ENCODE data around the gene IL34. TPM values are rescaled to one million over a fixed set of nuclear protein-coding genes. Genes with fewer than 3 reads are reported as not detected.

Gene IL34
- total RNA-seq, 2 donors from 2014 or later: 11.9 to 55.6 TPM

- Histone ChIP-seq H3K4me3 (peak overlapping the region; percentile 17), H3K36me3 (no peaks in the 10 kb centered on the region), H3K27ac (no peak overlapping the region), H3K4me1 (ENCODE audit: control insufficient read depth in 1 of 2, low read depth in 2 of 2) (peaks cover 3 to 11% of the 10 kb centered on the region in 2 donors), H3K27me3 (replicated peaks; ENCODE audit: insufficient read depth) (no peaks in the 10 kb centered on the region), H3K9me3 (no peaks in the 10 kb centered on the region)
- no peak for DNase-seq (ENCODE audit: low spot score)
- TF ChIP-seq, protein P1, sequence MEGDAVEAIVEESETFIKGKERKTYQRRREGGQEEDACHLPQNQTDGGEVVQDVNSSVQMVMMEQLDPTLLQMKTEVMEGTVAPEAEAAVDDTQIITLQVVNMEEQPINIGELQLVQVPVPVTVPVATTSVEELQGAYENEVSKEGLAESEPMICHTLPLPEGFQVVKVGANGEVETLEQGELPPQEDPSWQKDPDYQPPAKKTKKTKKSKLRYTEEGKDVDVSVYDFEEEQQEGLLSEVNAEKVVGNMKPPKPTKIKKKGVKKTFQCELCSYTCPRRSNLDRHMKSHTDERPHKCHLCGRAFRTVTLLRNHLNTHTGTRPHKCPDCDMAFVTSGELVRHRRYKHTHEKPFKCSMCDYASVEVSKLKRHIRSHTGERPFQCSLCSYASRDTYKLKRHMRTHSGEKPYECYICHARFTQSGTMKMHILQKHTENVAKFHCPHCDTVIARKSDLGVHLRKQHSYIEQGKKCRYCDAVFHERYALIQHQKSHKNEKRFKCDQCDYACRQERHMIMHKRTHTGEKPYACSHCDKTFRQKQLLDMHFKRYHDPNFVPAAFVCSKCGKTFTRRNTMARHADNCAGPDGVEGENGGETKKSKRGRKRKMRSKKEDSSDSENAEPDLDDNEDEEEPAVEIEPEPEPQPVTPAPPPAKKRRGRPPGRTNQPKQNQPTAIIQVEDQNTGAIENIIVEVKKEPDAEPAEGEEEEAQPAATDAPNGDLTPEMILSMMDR (IDR thresholded peaks at IDR 0.05): no peak
- ATAC-seq (ENCODE audit: insufficient number of reproducible peaks, low FRiP score, low read depth): no peak
Measured at GRCh38 chr16:70610273-70611223, 35.8 kb upstream of the IL34 start.

- peaks cover 3 to 11% of the 10 kb centered on the region in 2 donors for H3K4me1 ChIP-seq (ENCODE audit: control insufficient read depth in 1 of 2, low read depth in 2 of 2)
- H3K36me3 ChIP-seq: no peaks in the 10 kb centered on the region
- no peak overlapping the region for H3K4me3 ChIP-seq
- TF ChIP-seq, protein P1 (IDR thresholded peaks at IDR 0.05): no peak
- no peak overlapping the region for H3K27ac ChIP-seq
- no peaks in the 10 kb centered on the region for H3K9me3 ChIP-seq
- no peaks in the 10 kb centered on the region for H3K27me3 ChIP-seq (replicated peaks; ENCODE audit: insufficient read depth)
- no peak for ATAC-seq (ENCODE audit: insufficient number of reproducible peaks, low FRiP score, low read depth)
- DNase-seq (ENCODE audit: low spot score): no peak
Measured at GRCh38 chr16:70611224-70611598, 35.1 kb upstream of the IL34 start.

GRCh38 chr16:70611785-70612303 lies 34.5 kb upstream of the IL34 start:
- TF ChIP-seq, protein P1 (IDR thresholded peaks at IDR 0.05): no peak

GRCh38 chr16:70612931-70613330 lies 33.4 kb upstream of the IL34 start:
- no peak overlapping the region for H3K27ac ChIP-seq
- ATAC-seq (ENCODE audit: insufficient number of reproducible peaks, low FRiP score, low read depth) (no peak), DNase-seq (ENCODE audit: low spot score) (no peak)
- H3K36me3 ChIP-seq: no peaks in the 10 kb centered on the region
- TF ChIP-seq, protein P1 (IDR thresholded peaks at IDR 0.05): no peak
- H3K27me3 ChIP-seq (replicated peaks; ENCODE audit: insufficient read depth): no peaks in the 10 kb centered on the region
- peaks cover 3 to 11% of the 10 kb centered on the region in 2 donors for H3K4me1 ChIP-seq (ENCODE audit: control insufficient read depth in 1 of 2, low read depth in 2 of 2)
- H3K9me3 ChIP-seq: no peaks in the 10 kb centered on the region
- H3K4me3 ChIP-seq: no peak overlapping the region

More at GRCh38 chr16:70611785-70612303, 34.5 kb upstream of the IL34 start:
- H3K9me3 ChIP-seq: no peaks in the 10 kb centered on the region
- H3K4me3 ChIP-seq: no peak overlapping the region
- no peak overlapping the region for H3K27ac ChIP-seq
- DNase-seq (ENCODE audit: low spot score): no peak
- H3K36me3 ChIP-seq: no peaks in the 10 kb centered on the region
- H3K27me3 ChIP-seq (replicated peaks; ENCODE audit: insufficient read depth): no peaks in the 10 kb centered on the region
- no peak for ATAC-seq (ENCODE audit: insufficient number of reproducible peaks, low FRiP score, low read depth)
- peaks cover 3 to 11% of the 10 kb centered on the region in 2 donors for H3K4me1 ChIP-seq (ENCODE audit: control insufficient read depth in 1 of 2, low read depth in 2 of 2)

- Histone ChIP-seq H3K36me3 (no peaks in the 10 kb centered on the region), H3K4me3 (no peak overlapping the region), H3K9me3 (no peaks in the 10 kb centered on the region), H3K4me1 (ENCODE audit: control insufficient read depth in 1 of 2, low read depth in 2 of 2) (peaks cover 3 to 11% of the 10 kb centered on the region in 2 donors), H3K27ac (no peak overlapping the region), H3K27me3 (replicated peaks; ENCODE audit: insufficient read depth) (no peaks in the 10 kb centered on the region)
- TF ChIP-seq, protein P1 (IDR thresholded peaks at IDR 0.05): no peak
- ATAC-seq (ENCODE audit: insufficient number of reproducible peaks, low FRiP score, low read depth): no peak
- DNase-seq (ENCODE audit: low spot score): no peak
Measured at GRCh38 chr16:70614208-70614951, 32.0 kb upstream of the IL34 start.

Data from thoracic aorta (tissue), 2 donors.